H1 (cell line): ENCODE results near the gene SLX4. TPM values are rescaled to one million over a fixed set of nuclear protein-coding genes. Genes with fewer than 3 reads are reported as not detected.

ENCODE experiments used
- CTCF ChIA-PET: fragments of 300-600 bp; sonication (Branson Sonifier 250); formaldehyde crosslinking; loops from one replicate; lab custom pipeline; 2021; ENCODE audit not compliant: partially characterized antibody; lab: Charles Lee
- POLR2A ChIA-PET: fragments of 300-600 bp; sonication (Branson Sonifier 250); formaldehyde crosslinking; loops from one replicate; lab custom pipeline; 2021; ENCODE audit warnings: inconsistent platforms; ENCODE audit not compliant: partially characterized antibody; lab: Charles Lee
- DNase-seq, 2 experiments: peaks; one replicate each; pipeline versions ENCODE4 v3.0.0 to v3.0.0-alpha.2; 2010 to 2022; ENCODE audit warnings: low spot score in 2 of 2, low read depth in 1 of 2, mixed read lengths in 1 of 2
- FAIRE-seq: peaks from 2 replicates; lab custom pipeline; 2011; peaks lifted over from hg19 to GRCh38; lab: Jason Lieb, UNC
- H2AFZ ChIP-seq: 2 replicates; pipeline ENCODE4 v1.8.1; 2012; ENCODE audit warnings: low read length, inconsistent platforms
- H2AK5ac ChIP-seq: 2 replicates; pipeline ENCODE4 v1.6.1; 2013; ENCODE audit warnings: low read depth, low read length
- H2BK120ac ChIP-seq: replicated peaks from 2 replicates; pipeline ENCODE3; 2013; ENCODE audit warnings: low read depth, low read length, inconsistent platforms
- H2BK12ac ChIP-seq: 2 replicates; pipeline ENCODE4 v1.6.1; 2013; ENCODE audit warnings: low read depth, low read length
- H2BK15ac ChIP-seq: 2 replicates; pipeline ENCODE4 v1.6.1; 2013; ENCODE audit warnings: low read length
- H2BK20ac ChIP-seq: 2 replicates; pipeline ENCODE4 v1.6.1; 2013; ENCODE audit warnings: low read length
- H2BK5ac ChIP-seq: 2 replicates; pipeline ENCODE4 v1.6.1; 2013; ENCODE audit warnings: low read depth, low read length
- H3K14ac ChIP-seq: 2 replicates; pipeline ENCODE4 v1.6.1; 2013; ENCODE audit warnings: inconsistent platforms; ENCODE audit not compliant: insufficient read length
- H3K18ac ChIP-seq: 2 replicates; pipeline ENCODE4 v1.6.1; 2013; ENCODE audit warnings: low read length; ENCODE audit errors: extremely low read depth
- H3K23ac ChIP-seq: 2 replicates; pipeline ENCODE4 v1.6.1; 2013; ENCODE audit warnings: inconsistent platforms; ENCODE audit not compliant: insufficient read length
- H3K23me2 ChIP-seq: 2 replicates; pipeline ENCODE4 v1.6.1; 2013; ENCODE audit warnings: low read depth, low read length
- H3K27ac ChIP-seq: 2 replicates; pipeline ENCODE4 v1.6.1; 2011; ENCODE audit warnings: low read depth, low read length, inconsistent platforms
- H3K27me3 ChIP-seq, 4 experiments: replicated peaks in 1 of 4; 1 replicate in 1 of 4; 2 replicates in 3 of 4; pipeline versions ENCODE4 v1.6.1 to v1.8.1; 2011 to 2013; ENCODE audit warnings: low read length in 3 of 4, mild to moderate bottlenecking in 3 of 4, inconsistent platforms in 2 of 4, mixed read lengths in 2 of 4, moderate library complexity in 1 of 4; ENCODE audit not compliant: control insufficient read depth in 3 of 4, insufficient read depth in 3 of 4; ENCODE audit errors: extremely low read depth in 1 of 4
- H3K36me3 ChIP-seq, 4 experiments: 2 replicates each; pipeline versions ENCODE4 v1.6.1 to v1.8.1; 2011 to 2013; ENCODE audit warnings: mild to moderate bottlenecking in 4 of 4, low read length in 3 of 4, moderate library complexity in 2 of 4, control low read depth in 1 of 4, inconsistent platforms in 1 of 4; ENCODE audit not compliant: insufficient read depth in 4 of 4, control insufficient read depth in 2 of 4
- H3K4ac ChIP-seq: replicated peaks from 2 replicates; pipeline ENCODE3; 2013; ENCODE audit warnings: low read length, low read depth, mixed read lengths, inconsistent platforms; ENCODE audit not compliant: insufficient read length
- H3K4me1 ChIP-seq, 4 experiments: replicated peaks in 1 of 4; 1 replicate in 1 of 4; 2 replicates in 3 of 4; pipeline versions ENCODE4 v1.6.1 to v1.8.1; 2011 to 2013; ENCODE audit warnings: low read length in 3 of 4, inconsistent platforms in 2 of 4, mixed read lengths in 1 of 4; ENCODE audit not compliant: insufficient read depth in 4 of 4, control insufficient read depth in 3 of 4
- H3K4me2 ChIP-seq, 2 experiments: 2 replicates each; pipeline versions ENCODE4 v1.6.1 to v1.8.1; 2011 to 2013; ENCODE audit warnings: low read depth in 2 of 2, low read length in 2 of 2, control low read depth in 1 of 2, inconsistent platforms in 1 of 2, mild to moderate bottlenecking in 1 of 2; ENCODE audit not compliant: insufficient read depth in 1 of 2
- H3K4me3 ChIP-seq, 4 experiments: fragments of 200-600, 300-600 bp in 1 of 4; sonication (generic), shearing (Covaris generic), sonication (Bioruptor Twin) in 1 of 4; 2 replicates each; pipeline versions ENCODE4 v1.5.1 to v1.8.1; 2011 to 2016; ENCODE audit warnings: low read length in 4 of 4, low read depth in 3 of 4, control low read depth in 2 of 4, inconsistent platforms in 2 of 4, mild to moderate bottlenecking in 2 of 4, mixed read lengths in 1 of 4, moderate library complexity in 1 of 4; ENCODE audit not compliant: insufficient read depth in 2 of 4; ENCODE audit errors: extremely low read depth in 1 of 4
- H3K56ac ChIP-seq: replicated peaks from 2 replicates; pipeline ENCODE3; 2013; ENCODE audit warnings: low read depth, mild to moderate bottlenecking, mixed read lengths, low read length, inconsistent platforms; ENCODE audit not compliant: insufficient read length
- H3K79me1 ChIP-seq: 2 replicates; pipeline ENCODE4 v1.6.1; 2013; ENCODE audit warnings: low read depth, low read length, control low read depth
- H3K79me2 ChIP-seq, 2 experiments: 2 replicates each; pipeline versions ENCODE4 v1.6.1 to v1.8.1; 2012 to 2013; ENCODE audit warnings: low read length in 2 of 2, mild to moderate bottlenecking in 2 of 2, inconsistent platforms in 1 of 2; ENCODE audit not compliant: insufficient read depth in 2 of 2, control insufficient read depth in 1 of 2
- H3K9ac ChIP-seq, 4 experiments: replicated peaks in 1 of 4; 1 replicate in 1 of 4; 2 replicates in 3 of 4; pipeline versions ENCODE4 v1.6.1 to v1.8.1; 2011 to 2013; ENCODE audit warnings: low read depth in 3 of 4, low read length in 3 of 4, control low read depth in 2 of 4, mild to moderate bottlenecking in 2 of 4, moderate library complexity in 2 of 4, inconsistent platforms in 1 of 4; ENCODE audit errors: extremely low read depth in 1 of 4
- H3K9me3 ChIP-seq, 2 experiments: 2 replicates each; pipeline versions ENCODE4 v1.6.1 to v1.8.1; 2012 to 2013; ENCODE audit warnings: mild to moderate bottlenecking in 2 of 2, moderate library complexity in 2 of 2, control low read depth in 1 of 2, inconsistent platforms in 1 of 2, low read depth in 1 of 2, low read length in 1 of 2, mixed read lengths in 1 of 2; ENCODE audit not compliant: insufficient read depth in 2 of 2
- H4K20me1 ChIP-seq, 2 experiments: replicated peaks in 1 of 2; 2 replicates each; pipeline versions ENCODE3 to v1.8.1; 2011 to 2013; ENCODE audit warnings: inconsistent platforms in 2 of 2, low read length in 2 of 2, mild to moderate bottlenecking in 1 of 2; ENCODE audit not compliant: insufficient read depth in 2 of 2, control insufficient read depth in 1 of 2
- H4K5ac ChIP-seq: 2 replicates; pipeline ENCODE4 v1.6.1; 2013; ENCODE audit warnings: low read length, low read depth, mixed read lengths, inconsistent platforms; ENCODE audit not compliant: insufficient read length
- H4K8ac ChIP-seq: 2 replicates; pipeline ENCODE4 v1.8.0; 2013; ENCODE audit warnings: mild to moderate bottlenecking, moderate library complexity, low read length, inconsistent platforms; ENCODE audit not compliant: insufficient read depth; ENCODE audit errors: extremely low read depth
- H4K91ac ChIP-seq: replicated peaks from 2 replicates; pipeline ENCODE3; 2013; ENCODE audit warnings: low read length, mixed read lengths, inconsistent platforms; ENCODE audit not compliant: insufficient read length
- BRCA1 ChIP-seq: IDR thresholded peaks from 2 replicates; pipeline ENCODE4 v1.6.1; 2012; ENCODE audit warnings: low read depth, low read length, improper control_type of control experiment
- CTCF ChIP-seq, 3 experiments: IDR thresholded peaks; 1 replicate in 2 of 3; 2 replicates in 1 of 3; pipeline versions ENCODE4 v1.5.1 to v1.6.1; 2011; ENCODE audit warnings: low read length in 3 of 3, mild to moderate bottlenecking in 3 of 3, inconsistent platforms in 2 of 3, low read depth in 1 of 3, moderate library complexity in 1 of 3; ENCODE audit not compliant: insufficient read depth in 1 of 3; ENCODE audit errors: control extremely low read depth in 1 of 3
- EGR1 ChIP-seq: IDR thresholded peaks from 2 replicates; pipeline ENCODE4 v1.6.1; 2011; ENCODE audit warnings: low read depth, low read length, borderline replicate concordance
- EP300 ChIP-seq, 2 experiments: IDR thresholded peaks; 1 replicate in 1 of 2; 2 replicates in 1 of 2; pipeline ENCODE4 v1.6.1; 2011 to 2012; ENCODE audit warnings: low read depth in 2 of 2, low read length in 2 of 2, mild to moderate bottlenecking in 2 of 2, borderline replicate concordance in 1 of 2, inconsistent platforms in 1 of 2, moderate library complexity in 1 of 2
- SIN3A ChIP-seq, 2 experiments: IDR thresholded peaks in 1 of 2; conservative IDR thresholded peaks in 1 of 2; 2 replicates each; pipeline ENCODE4 v1.6.1; 2011 to 2012; ENCODE audit warnings: low read length in 2 of 2, improper control_type of control experiment in 1 of 2, low read depth in 1 of 2, mild to moderate bottlenecking in 1 of 2
- SP1 ChIP-seq: IDR thresholded peaks from 2 replicates; pipeline ENCODE4 v1.6.1; 2011; ENCODE audit warnings: low read depth, low read length
- TBP ChIP-seq: IDR thresholded peaks from 2 replicates; pipeline ENCODE4 v1.6.1; 2011; ENCODE audit warnings: low read depth, low read length, improper control_type of control experiment
- USF2 ChIP-seq: IDR thresholded peaks from 2 replicates; pipeline ENCODE4 v1.6.1; 2011; ENCODE audit warnings: low read length, improper control_type of control experiment
- WGBS, 2 experiments: shearing (Covaris generic) in 1 of 2; methylation state at CpG; one replicate each; pipeline versions ENCODE4 v1.1.6 to v1.1.7; 2013 to 2015; ENCODE audit warnings: low lambda C conversion rate in 2 of 2, mixed read lengths in 2 of 2, inconsistent platforms in 1 of 2, low coverage in 1 of 2, missing lambda C conversion rate in 1 of 2; ENCODE audit not compliant: insufficient replicate concordance in 2 of 2, insufficient coverage in 1 of 2, insufficient read length in 1 of 2; ENCODE audit errors: extremely low coverage in 1 of 2, missing lambda C conversion rate in 1 of 2; 5-methylcytosine and 5-hydroxymethylcytosine counted together
- polyA plus RNA-seq, 7 experiments: library from polyadenylated mRNA; depleted of rRNA in 3 of 7; stranded (reverse) in 5 of 7; unstranded in 2 of 7; fragments of >200 nt in 5 of 7; fragments of 200-250 nt in 2 of 7; gene quantifications; 1 replicate in 5 of 7; 2 replicates in 1 of 7; 4 replicates in 1 of 7; pipeline versions ENCODE4 v1.2.1 to v1.2.3, GENCODE V29; 2011 to 2013; ENCODE audit warnings: missing spikeins in 2 of 7, mixed read lengths in 2 of 7
- total RNA-seq: library from RNA; stranded (reverse); fragmentation: NEBNext Ultra II Directional; extraction: Animal tissue kit (Norgen Biotek cat#: 25700); gene quantifications from 2 replicates; pipeline ENCODE4 v1.2.1, GENCODE V29; 2021
- TF ChIP-seq, protein P1 (sequence below): IDR thresholded peaks from 2 replicates; pipeline ENCODE4 v1.6.1; 2012; ENCODE audit warnings: inconsistent platforms

The SLX4 gene
- total and polyA plus RNA-seq, 2 of the 8 experiments (the other 6 are each of a cell fraction or from before 2014, with no cell fraction given) = 4.4 to 11.4 TPM

DNA sequence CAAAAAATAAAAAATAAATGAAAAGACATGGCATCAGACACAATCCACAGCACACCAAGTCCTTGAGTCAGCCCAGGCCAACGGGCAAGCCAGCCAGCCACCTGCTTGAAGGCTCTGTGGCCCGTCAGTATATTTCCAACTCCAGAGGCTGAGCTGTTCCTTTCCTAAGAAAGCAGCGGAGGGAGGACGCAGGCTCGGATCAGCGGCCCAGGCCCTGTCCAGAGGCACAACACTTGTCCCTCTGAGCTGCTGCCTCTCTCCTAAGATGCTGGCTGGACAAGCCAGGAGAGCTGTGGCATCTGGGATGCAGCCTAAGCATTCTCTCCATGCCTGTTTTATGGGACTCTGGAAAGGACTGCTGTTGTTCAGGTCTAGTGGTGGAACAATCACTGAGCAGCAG lies 19.4 kb downstream of the SLX4 start:
- FAIRE-seq = no peak
- CTCF ChIA-PET = interaction anchor here (0.7 to 1.9 kb wide), 2 partner anchors 54 to 64 kb away, joined by 5 to 6 read pairs; no protein-coding TSS in a partner anchor
- TF ChIP-seq EP300 (IDR thresholded peaks at IDR 0.05; ENCODE audit: borderline replicate concordance in 1 of 2, low read depth in 2 of 2, low read length in 2 of 2) (no peak), BRCA1 (no peak), EGR1 (no peak), TBP (no peak), SIN3A (conservative IDR thresholded peaks at IDR 0.05 in 1 of 2, IDR thresholded peaks at IDR 0.05 in 1 of 2; ENCODE audit: low read depth in 1 of 2, low read length in 2 of 2) (no peak), CTCF (IDR thresholded peaks at IDR 0.05; ENCODE audit: control extremely low read depth in 1 of 3, insufficient read depth in 1 of 3, low read depth in 1 of 3, low read length in 3 of 3) (no peak), SP1 (no peak), USF2 (no peak)
- TF ChIP-seq, protein P1, sequence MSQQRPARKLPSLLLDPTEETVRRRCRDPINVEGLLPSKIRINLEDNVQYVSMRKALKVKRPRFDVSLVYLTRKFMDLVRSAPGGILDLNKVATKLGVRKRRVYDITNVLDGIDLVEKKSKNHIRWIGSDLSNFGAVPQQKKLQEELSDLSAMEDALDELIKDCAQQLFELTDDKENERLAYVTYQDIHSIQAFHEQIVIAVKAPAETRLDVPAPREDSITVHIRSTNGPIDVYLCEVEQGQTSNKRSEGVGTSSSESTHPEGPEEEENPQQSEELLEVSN = no peak

More for the DNA sequence above, 19.4 kb downstream of the SLX4 start:
- Histone ChIP-seq H2AFZ (no peak overlapping the region), H2BK5ac (no peak overlapping the region), H3K23ac (no peak overlapping the region), H3K9me3 (no peaks in the 10 kb centered on the region), H3K4me3 (no peak overlapping the region), H2BK20ac (no peak overlapping the region), H3K56ac (no peak overlapping the region), H3K14ac (no peak overlapping the region), H3K4ac (no peak overlapping the region), H3K4me2 (no peak overlapping the region), H3K79me1 (no peaks in the 10 kb centered on the region), H2BK15ac (no peak overlapping the region), H3K36me3 (peaks cover 0 to 12% (median 4%) of the 10 kb centered on the region in 4 experiments; a peak in 4 of 8 replicates), H3K23me2 (no peaks in the 10 kb centered on the region), H3K79me2 (no peaks in the 10 kb centered on the region), H4K20me1 (peaks cover 0 to 2% of the 10 kb centered on the region in 2 experiments), H2AK5ac (no peak overlapping the region), H2BK120ac (no peak overlapping the region), H3K18ac (no peak overlapping the region), H3K4me1 (peaks cover 0 to 4% (median 2%) of the 10 kb centered on the region in 4 experiments; a peak in 2 of 7 replicates), H3K27me3 (no peaks in the 10 kb centered on the region), H4K91ac (no peak overlapping the region), H3K27ac (no peak overlapping the region), H2BK12ac (no peak overlapping the region), H4K8ac (no peak overlapping the region; the same call in 1 of the 2 replicates), H3K9ac (no peak overlapping the region), H4K5ac (no peak overlapping the region)
- WGBS, 2 experiments = 93% methylated on average over 6 of the region's 6 CpGs; no CpG with 5 or more reads in 1 of the 2 experiments
- POLR2A ChIA-PET = interaction anchor here (1.5 to 2.0 kb wide), 2 partner anchors 13 to 71 kb away, joined by 3 to 5 read pairs; no protein-coding TSS in a partner anchor
- no peak for DNase-seq
